Esophagus muscularis mucosa (tissue), 4 donors: ENCODE data around the gene TUBGCP3. TPM values are rescaled to one million over a fixed set of nuclear protein-coding genes. Genes with fewer than 3 reads are reported as not detected.

ENCODE experiments used
- DNase-seq: peaks from one replicate; pipeline ENCODE4 v3.0.0-alpha.2; 2017; ENCODE audit errors: extremely low spot score
- H3K27ac ChIP-seq, 4 donors: fragments of 200-600 bp; sonication (generic); replicated peaks in 1 of 4; 1 replicate in 3 of 4; 2 replicates in 1 of 4; pipeline ENCODE4 v1.5.1; 2016 to 2019; ENCODE audit warnings: mild to moderate bottlenecking in 1 of 4
- H3K27me3 ChIP-seq, 4 donors: fragments of 200-600 bp; sonication (generic); one replicate each; pipeline versions ENCODE4 v1.5.1 to v1.6.0; 2016 to 2019
- H3K36me3 ChIP-seq, 4 donors: fragments of 200-600 bp; sonication (generic); one replicate each; pipeline ENCODE4 v1.5.1; 2016 to 2019
- H3K4me1 ChIP-seq, 4 donors: fragments of 200-600 bp; sonication (generic); one replicate each; pipeline ENCODE4 v1.5.1; 2016 to 2019
- H3K4me3 ChIP-seq, 4 donors: fragments of 200-600 bp; sonication (generic); 1 replicate in 2 of 4; 2 replicates in 2 of 4; pipeline ENCODE4 v1.5.1; 2016 to 2019; ENCODE audit warnings: mild to moderate bottlenecking in 4 of 4, moderate library complexity in 1 of 4
- H3K9me3 ChIP-seq, 4 donors: fragments of 200-600 bp; sonication (generic); 1 replicate in 3 of 4; 2 replicates in 1 of 4; pipeline ENCODE4 v1.5.1; 2016 to 2019
- CTCF ChIP-seq, 3 experiments: fragments of 200-600 bp in 2 of 3; fragments of 450-650 bp in 1 of 3; sonication (generic) in 2 of 3; IDR thresholded peaks; one replicate each; pipeline ENCODE4 v1.5.1; 2017 to 2019; ENCODE audit warnings: antibody characterized with exemption in 3 of 3, mild to moderate bottlenecking in 2 of 3, moderate library complexity in 1 of 3
- EP300 ChIP-seq: sonication (generic); formaldehyde crosslinking; IDR thresholded peaks from one replicate; pipeline ENCODE4 v1.6.1; 2017; ENCODE audit warnings: antibody characterized with exemption
- POLR2A ChIP-seq: fragments of 450-650 bp; IDR thresholded peaks from one replicate; pipeline ENCODE4 v1.6.1; 2017; ENCODE audit warnings: antibody characterized with exemption, moderate library complexity, mild to moderate bottlenecking, low read depth
- POLR2AphosphoS5 ChIP-seq, 2 donors: sonication (generic); formaldehyde crosslinking; IDR thresholded peaks; one replicate each; pipeline ENCODE4 v1.6.1; 2017; ENCODE audit warnings: antibody characterized with exemption in 2 of 2
- WGBS: methylation state at CpG from one replicate; pipeline ENCODE4 v1.1.5; 2018; 5-methylcytosine and 5-hydroxymethylcytosine counted together
- intact Hi-C: fragments of 100-400 bp; cut with DNase I; formaldehyde crosslinking; loops from one replicate; pipeline ENCODE4 v1.15.1; 2023
- total RNA-seq, 4 donors: library from RNA; depleted of rRNA; stranded (reverse); fragments of >200 nt; gene quantifications; one replicate each; pipeline versions ENCODE4 v1.1.0 to v1.2.1, GENCODE V29; 2016

TUBGCP3 gene
- total RNA-seq, 4 donors from 2014 or later: 25.2 to 33.6 (median 30.6) TPM

DNA sequence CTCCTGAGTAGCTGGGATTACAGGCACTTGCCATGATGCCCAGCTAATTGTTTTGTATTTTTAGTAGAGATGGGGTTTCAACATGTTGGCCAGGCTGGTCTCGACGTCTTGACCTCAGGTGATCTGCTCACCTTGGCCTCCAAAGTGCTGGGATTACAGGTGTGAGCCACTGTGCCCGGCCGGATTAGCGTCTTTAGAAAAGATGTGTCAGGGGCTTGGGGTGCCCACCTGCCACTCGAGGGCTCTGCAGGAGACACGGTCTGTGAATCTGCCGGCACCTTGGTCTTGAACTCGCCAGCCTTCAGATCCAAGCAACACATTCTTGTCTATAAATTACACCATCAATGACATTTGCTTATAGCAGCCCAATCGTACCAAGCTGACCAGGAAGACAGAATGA, 38.8 kb upstream of the TUBGCP3 start:
- DNase-seq: no peak
- peaks cover 0 to 14% (median 0%) of the 10 kb centered on the region in 4 donors for H3K27me3 ChIP-seq
- no peak overlapping the region for H3K4me3 ChIP-seq
- H3K9me3 ChIP-seq: no peaks in the 10 kb centered on the region
- intact Hi-C loops: no loop called here
- TF ChIP-seq CTCF (IDR thresholded peaks at IDR 0.05): no peak
- TF ChIP-seq EP300: no peak
- no peak for TF ChIP-seq POLR2AphosphoS5 (IDR thresholded peaks at IDR 0.05)
- TF ChIP-seq POLR2A: no peak
- H3K36me3 ChIP-seq: no peaks in the 10 kb centered on the region
- 94% methylated on average over 10 of the region's 10 CpGs for WGBS
- H3K4me1 ChIP-seq: no peaks in the 10 kb centered on the region
- no peak overlapping the region for H3K27ac ChIP-seq

- Histone ChIP-seq H3K9me3 (no peaks in the 10 kb centered on the region), H3K4me1 (no peaks in the 10 kb centered on the region), H3K27ac (no peak overlapping the region), H3K4me3 (no peak overlapping the region), H3K27me3 (peaks cover 0 to 14% (median 0%) of the 10 kb centered on the region in 4 donors), H3K36me3 (no peaks in the 10 kb centered on the region)
- intact Hi-C loops: no loop called here
- 65% methylated on average over 8 of the region's 8 CpGs for WGBS
- TF ChIP-seq EP300 (no peak), CTCF (IDR thresholded peaks at IDR 0.05) (no peak), POLR2AphosphoS5 (IDR thresholded peaks at IDR 0.05) (no peak), POLR2A (no peak)
- DNase-seq: no peak
Observed at GRCh38 chr13:112626124-112626523, 38.2 kb upstream of the TUBGCP3 start.

DNA sequence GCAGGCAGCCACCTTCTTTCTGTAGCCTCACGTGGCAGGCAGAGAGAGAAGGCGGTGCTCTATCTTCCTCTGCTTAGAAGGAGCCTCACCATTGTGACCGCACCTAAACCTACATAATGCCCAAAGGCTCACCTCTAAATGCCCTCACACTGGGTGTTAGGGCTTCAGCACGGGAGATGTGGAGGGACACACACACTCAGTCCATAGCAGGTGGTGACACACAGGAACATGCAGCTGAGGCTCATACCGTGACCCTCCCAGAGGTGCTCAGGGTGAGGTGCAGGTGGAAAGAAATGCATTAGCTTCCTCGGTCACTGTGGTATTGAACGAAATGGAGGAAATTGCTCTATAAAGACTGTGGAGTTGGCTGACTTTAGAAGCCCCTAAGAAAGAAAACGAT, 37.7 kb upstream of the TUBGCP3 start:
- no peak for TF ChIP-seq POLR2A
- TF ChIP-seq CTCF (IDR thresholded peaks at IDR 0.05): no peak
- no peak for TF ChIP-seq EP300
- no peak for TF ChIP-seq POLR2AphosphoS5 (IDR thresholded peaks at IDR 0.05)
- WGBS: 89% methylated on average over 8 of the region's 8 CpGs
- H3K27ac ChIP-seq: no peak overlapping the region
- no peaks in the 10 kb centered on the region for H3K4me1 ChIP-seq
- intact Hi-C loops: no loop called here
- H3K4me3 ChIP-seq: no peak overlapping the region
- no peaks in the 10 kb centered on the region for H3K9me3 ChIP-seq
- no peak for DNase-seq
- H3K27me3 ChIP-seq: peaks cover 0 to 14% (median 0%) of the 10 kb centered on the region in 4 donors
- H3K36me3 ChIP-seq: no peaks in the 10 kb centered on the region

GRCh38 chr13:112624602-112625430, 36.9 kb upstream of the TUBGCP3 start:
- 90% methylated on average over 18 of the region's 19 CpGs for WGBS

More at GRCh38 chr13:112624602-112625430, 36.9 kb upstream of the TUBGCP3 start:
- no peaks in the 10 kb centered on the region for H3K4me1 ChIP-seq
- no peak overlapping the region for H3K27ac ChIP-seq
- no peaks in the 10 kb centered on the region for H3K9me3 ChIP-seq
- intact Hi-C loops: no loop called here
- TF ChIP-seq CTCF (IDR thresholded peaks at IDR 0.05) (no peak), POLR2AphosphoS5 (IDR thresholded peaks at IDR 0.05) (no peak), POLR2A (no peak), EP300 (no peak)
- H3K27me3 ChIP-seq: peaks cover 0 to 14% (median 0%) of the 10 kb centered on the region in 4 donors
- H3K36me3 ChIP-seq: no peaks in the 10 kb centered on the region
- H3K4me3 ChIP-seq: no peak overlapping the region
- DNase-seq: no peak
